Subcutaneous adipose tissue (tissue), 4 donors: Measurements from ENCODE around the gene RRN3. TPM values are rescaled to one million over a fixed set of nuclear protein-coding genes. Genes with fewer than 3 reads are reported as not detected.

ENCODE experiments used
- total RNA-seq, 4 donors: library from RNA; depleted of rRNA; stranded (reverse); fragments of >200 nt; gene quantifications; one replicate each; pipeline ENCODE4 v1.1.0, GENCODE V29; 2016
- TF ChIP-seq, protein P1 (sequence below): fragments of 450-650 bp; IDR thresholded peaks from one replicate; pipeline ENCODE4 v1.5.1; 2016; ENCODE audit warnings: low read depth, mild to moderate bottlenecking, control low read depth, antibody characterized with exemption, moderate library complexity

The RRN3 gene
- total RNA-seq, 4 donors from 2014 or later, result 33.3 to 70.1 (median 42.2) TPM

GRCh38 chr16:15044286-15044685, 49.8 kb downstream of the RRN3 start:
- TF ChIP-seq, protein P1, sequence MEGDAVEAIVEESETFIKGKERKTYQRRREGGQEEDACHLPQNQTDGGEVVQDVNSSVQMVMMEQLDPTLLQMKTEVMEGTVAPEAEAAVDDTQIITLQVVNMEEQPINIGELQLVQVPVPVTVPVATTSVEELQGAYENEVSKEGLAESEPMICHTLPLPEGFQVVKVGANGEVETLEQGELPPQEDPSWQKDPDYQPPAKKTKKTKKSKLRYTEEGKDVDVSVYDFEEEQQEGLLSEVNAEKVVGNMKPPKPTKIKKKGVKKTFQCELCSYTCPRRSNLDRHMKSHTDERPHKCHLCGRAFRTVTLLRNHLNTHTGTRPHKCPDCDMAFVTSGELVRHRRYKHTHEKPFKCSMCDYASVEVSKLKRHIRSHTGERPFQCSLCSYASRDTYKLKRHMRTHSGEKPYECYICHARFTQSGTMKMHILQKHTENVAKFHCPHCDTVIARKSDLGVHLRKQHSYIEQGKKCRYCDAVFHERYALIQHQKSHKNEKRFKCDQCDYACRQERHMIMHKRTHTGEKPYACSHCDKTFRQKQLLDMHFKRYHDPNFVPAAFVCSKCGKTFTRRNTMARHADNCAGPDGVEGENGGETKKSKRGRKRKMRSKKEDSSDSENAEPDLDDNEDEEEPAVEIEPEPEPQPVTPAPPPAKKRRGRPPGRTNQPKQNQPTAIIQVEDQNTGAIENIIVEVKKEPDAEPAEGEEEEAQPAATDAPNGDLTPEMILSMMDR, result no peak

DNA sequence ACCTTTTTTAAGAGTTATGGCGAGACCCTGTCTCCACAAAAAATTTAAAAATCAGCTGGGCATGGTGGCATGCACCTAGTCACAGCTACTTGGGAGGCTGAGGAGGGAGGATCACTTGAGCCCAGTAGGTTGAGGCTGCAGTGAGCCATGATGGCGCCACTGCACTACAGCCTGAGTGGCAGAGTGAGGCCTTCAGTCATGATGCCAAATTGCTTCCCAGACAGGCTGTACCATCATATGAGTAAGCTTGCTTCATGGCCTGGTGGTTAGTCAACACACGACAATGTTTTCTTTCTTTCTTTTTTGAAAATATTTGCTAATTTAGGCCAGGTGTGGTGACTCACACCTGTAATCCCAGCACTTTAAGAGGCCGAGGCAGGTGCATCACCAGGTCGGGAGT, 50.7 kb downstream of the RRN3 start:
- TF ChIP-seq, protein P1, result no peak

DNA sequence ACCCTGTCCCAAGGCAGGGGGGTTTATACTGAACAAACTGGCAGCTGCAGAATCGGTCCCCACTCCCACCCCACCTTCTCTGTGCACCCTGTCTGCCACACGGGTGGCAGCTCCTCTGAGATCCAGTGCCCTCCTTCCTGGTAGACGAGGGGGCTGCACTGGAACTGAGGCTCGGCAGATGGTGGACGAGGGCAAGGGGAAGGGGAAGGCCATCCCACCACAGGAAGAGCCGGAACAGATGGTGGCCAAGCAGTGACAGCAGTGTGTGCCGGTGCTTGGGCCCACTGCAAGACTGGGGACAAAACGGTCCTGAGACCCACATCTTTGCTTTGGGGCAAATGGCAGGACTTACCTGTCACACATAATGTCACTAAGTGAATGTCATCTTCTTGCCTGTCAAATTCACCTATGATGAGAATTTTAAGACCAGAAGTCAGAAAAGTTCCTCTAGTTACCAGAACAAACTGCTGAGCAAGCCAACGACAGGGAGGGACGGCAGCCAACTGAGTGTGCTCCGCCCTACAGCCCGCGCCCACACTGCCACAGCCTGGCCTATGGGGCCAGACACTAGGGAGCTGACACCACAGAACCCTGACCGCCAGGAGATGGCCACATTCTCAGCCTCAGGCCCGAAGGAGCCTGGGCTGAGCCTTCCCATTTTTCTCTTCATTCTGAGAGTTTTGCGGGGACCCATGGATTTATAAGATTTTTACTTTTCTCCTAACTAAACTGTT, 52.6 kb downstream of the RRN3 start:
- TF ChIP-seq, protein P1, result no peak

GRCh38 chr16:15038689-15039088, 55.4 kb downstream of the RRN3 start:
- TF ChIP-seq, protein P1, result no peak

- TF ChIP-seq, protein P1, result no peak
These were observed 56.3 kb downstream of the RRN3 start for GRCh38 chr16:15037745-15038144.

DNA sequence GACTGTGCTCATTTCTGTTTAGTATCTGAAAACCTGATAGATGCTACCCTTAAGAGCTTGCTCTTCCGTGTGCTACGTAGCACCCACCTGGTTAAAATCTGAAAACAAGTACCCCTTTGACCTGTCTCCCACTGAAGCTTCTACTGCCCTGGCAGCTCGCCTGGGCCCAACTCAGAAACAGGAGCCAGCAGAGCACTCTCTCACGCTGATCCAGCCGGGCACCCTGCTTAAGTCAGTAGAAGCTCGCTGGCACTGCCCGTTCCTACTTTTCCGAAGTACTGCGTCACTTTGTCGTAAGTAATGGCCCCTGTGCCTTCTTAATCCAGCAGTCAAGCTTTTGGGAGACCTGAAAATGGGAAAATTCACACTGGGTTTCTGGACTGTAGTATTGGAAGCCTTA, 57.1 kb downstream of the RRN3 start:
- TF ChIP-seq, protein P1, result no peak

DNA sequence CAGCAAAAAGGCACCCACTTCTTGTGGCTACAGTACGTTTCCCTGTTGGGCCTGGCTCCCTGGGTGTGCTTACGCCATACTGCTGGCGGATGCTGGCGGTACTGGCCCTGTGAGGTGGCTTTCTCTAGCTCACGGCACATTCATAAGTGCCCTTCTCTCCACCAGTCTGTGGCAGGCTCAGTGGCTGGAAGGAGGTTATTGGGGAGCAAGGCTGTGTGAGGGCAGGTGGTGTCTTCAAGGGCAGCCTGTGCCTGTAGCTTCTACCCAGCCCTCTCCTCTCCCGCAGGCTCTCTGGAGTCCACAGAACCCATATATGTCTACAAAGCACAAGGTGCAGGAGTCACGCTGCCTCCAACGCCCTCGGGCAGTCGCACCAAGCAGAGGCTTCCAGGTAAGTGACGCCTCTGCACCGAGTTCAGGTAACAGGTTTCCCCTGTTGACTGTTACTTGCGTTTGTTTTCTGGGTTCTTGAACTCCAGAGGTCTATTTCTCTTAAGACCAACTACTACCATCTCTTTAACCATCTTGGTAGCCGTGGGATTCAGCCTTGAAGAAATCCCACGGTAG, 58.8 kb downstream of the RRN3 start:
- TF ChIP-seq, protein P1, result no peak
